ENCODE measurements around the gene C2orf72.
"Not testable (repeated sequence)": the region's sequence is repeated elsewhere in the genome, so short reads cannot be mapped to it uniquely, and the experiment has no call there.

Gene C2orf72

DNA sequence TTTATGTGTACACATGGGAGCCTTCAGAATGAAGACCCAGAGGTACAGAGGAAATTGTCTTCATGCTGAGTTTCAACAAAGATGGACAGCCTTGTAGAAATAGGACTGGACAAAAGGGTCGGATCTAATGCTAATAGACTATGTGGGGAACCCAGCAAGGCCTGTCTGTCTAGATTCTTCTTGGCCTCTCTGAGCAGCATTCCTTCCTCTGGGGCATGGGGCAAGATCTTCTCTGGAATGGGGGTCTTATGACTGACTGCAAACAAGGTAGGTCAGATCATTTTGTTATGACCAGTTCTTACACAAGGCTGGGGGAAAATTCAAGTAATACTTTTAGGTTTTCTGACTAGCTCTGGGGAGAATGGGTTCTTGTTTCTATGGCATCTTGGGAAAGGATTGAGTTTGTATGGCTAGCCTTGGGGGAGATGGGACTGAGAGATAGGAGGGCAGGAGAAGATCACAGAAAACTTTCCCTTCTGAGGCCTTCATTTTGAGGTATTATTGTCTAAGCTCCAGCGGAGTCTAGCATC, 27.1 kb upstream of the C2orf72 start:
- in situ Hi-C loops (cut with HindIII; ENCODE audit: low pct_ligation_motif_present, low pct_unique_long_range_greater_than_20kb, low sequenced_read_pairs): no loop called here
- no peak for DNase-seq

GRCh38 chr2:231011526-231011925, 25.8 kb upstream of the C2orf72 start:
- in situ Hi-C loops (cut with HindIII; ENCODE audit: low pct_ligation_motif_present, low pct_unique_long_range_greater_than_20kb, low sequenced_read_pairs): no loop called here

DNA sequence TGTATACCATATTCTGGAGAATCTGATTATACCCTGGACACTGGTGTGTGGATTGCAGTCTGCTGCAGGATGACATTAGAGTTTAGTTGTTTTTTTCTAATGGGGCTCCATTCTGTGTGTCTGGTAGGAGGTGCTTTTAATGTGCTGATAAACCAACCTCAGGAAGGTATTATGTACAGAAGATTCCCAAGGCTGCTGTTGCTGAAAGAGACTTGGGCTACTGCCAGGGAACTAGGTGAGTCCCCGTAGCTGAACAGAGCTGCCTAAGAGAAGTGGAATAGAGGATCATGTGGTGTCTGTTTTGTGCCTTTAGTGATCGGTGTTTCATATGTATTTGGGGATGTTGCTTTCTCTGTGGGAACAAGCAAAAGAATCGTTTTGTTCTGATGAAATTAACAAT, 24.9 kb upstream of the C2orf72 start:
- DNase-seq: no peak
- in situ Hi-C loops (cut with HindIII; ENCODE audit: low pct_ligation_motif_present, low pct_unique_long_range_greater_than_20kb, low sequenced_read_pairs): no loop called here

More at GRCh38 chr2:231011526-231011925, 25.8 kb upstream of the C2orf72 start:
- DNase-seq: no peak

DNA sequence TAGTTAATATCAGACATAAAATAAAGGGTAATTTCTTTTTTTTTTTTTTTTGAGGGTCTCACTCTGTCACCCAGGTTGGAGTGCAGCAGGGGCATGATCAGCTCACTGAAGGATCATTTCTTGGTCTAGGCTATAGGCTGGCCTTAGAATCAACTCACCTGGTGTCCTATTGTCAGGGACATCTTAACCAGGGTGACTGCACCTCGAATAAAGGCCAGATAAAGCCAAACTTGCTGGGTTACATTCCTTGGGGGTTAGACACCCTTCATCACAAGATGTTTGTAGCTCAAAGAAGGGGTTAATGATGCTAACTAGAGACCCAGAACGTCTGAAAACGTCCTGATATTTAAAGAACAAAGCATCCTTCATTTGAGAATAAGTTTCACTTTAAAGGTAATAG, 23.5 kb upstream of the C2orf72 start:
- DNase-seq: no peak
- in situ Hi-C loops (cut with HindIII; ENCODE audit: low pct_ligation_motif_present, low pct_unique_long_range_greater_than_20kb, low sequenced_read_pairs): no loop called here

GRCh38 chr2:231015478-231015877, 21.8 kb upstream of the C2orf72 start:
- DNase-seq: no peak

DNA sequence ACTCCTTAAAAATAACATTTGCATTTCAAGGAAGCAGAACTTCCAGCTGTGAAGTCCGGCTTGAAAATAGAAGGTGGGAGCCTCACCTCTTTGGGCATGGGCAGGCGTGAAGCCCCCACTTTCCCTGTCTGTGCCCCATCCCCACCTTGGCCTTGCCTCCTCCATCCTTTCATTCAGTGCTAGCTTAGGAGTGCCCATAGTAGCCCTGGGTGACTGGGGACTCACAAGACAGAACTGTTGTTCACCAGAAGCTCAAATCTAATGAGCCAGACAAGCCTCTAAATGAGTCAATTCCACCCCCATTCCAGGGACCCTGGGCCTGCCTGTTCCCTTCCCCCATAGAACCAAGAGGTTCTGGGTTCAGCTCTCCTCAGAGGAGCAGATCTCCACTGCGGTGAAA, 21.4 kb upstream of the C2orf72 start:
- no peak for DNase-seq
- in situ Hi-C loops (cut with HindIII; ENCODE audit: low pct_ligation_motif_present, low pct_unique_long_range_greater_than_20kb, low sequenced_read_pairs): no loop called here

More at GRCh38 chr2:231015478-231015877, 21.8 kb upstream of the C2orf72 start:
- in situ Hi-C loops (cut with HindIII; ENCODE audit: low pct_ligation_motif_present, low pct_unique_long_range_greater_than_20kb, low sequenced_read_pairs): no loop called here

- no peak for DNase-seq
- in situ Hi-C loops (cut with HindIII; ENCODE audit: low pct_ligation_motif_present, low pct_unique_long_range_greater_than_20kb, low sequenced_read_pairs): no loop called here
Measured at GRCh38 chr2:231016566-231017230, 20.6 kb upstream of the C2orf72 start.

DNA sequence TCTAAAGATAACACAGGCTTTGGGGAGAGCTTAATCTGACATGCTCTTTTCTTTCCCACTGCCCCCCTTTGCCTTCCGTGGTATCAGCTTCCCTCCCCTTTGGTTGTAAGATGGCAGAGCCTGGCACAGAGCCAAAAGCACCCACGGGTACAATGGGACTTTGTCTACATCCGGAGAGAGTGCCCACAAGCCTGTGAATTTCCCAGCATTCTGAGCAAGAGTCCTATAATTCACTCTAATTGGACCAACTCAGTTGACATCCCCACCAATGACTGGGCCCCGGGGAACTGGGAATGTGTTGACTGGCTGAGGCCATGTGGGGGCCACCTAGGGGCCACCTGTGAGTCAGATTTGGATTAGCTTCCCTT, 20.1 kb upstream of the C2orf72 start:
- in situ Hi-C loops (cut with HindIII; ENCODE audit: low pct_ligation_motif_present, low pct_unique_long_range_greater_than_20kb, low sequenced_read_pairs): no loop called here

GRCh38 chr2:231018184-231018583, 19.1 kb upstream of the C2orf72 start:
- in situ Hi-C loops (cut with HindIII; ENCODE audit: low pct_ligation_motif_present, low pct_unique_long_range_greater_than_20kb, low sequenced_read_pairs): no loop called here
- DNase-seq: no peak

More for the DNA sequence above, 20.1 kb upstream of the C2orf72 start:
- DNase-seq: no peak

DNA sequence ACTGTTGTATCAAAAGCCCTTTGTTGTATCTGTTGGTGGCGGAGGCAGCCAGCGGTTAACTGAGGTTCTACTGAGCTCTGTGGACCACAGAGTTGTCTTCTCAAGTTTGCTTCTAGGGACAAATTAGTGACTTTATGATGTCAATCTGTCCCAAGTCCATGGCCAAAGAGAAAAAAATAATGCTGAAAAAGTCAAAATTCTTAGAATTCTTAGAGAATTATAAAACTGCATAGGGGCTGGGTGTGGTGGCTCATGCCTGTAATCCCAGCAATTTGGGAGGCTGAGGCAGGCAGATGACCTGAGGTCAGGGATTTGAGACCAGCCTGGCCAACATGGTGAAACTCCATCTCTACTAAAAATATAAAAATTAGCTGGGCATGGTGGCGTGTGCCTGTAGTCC, 12.3 kb upstream of the C2orf72 start:
- DNase-seq; in situ Hi-C loops (cut with HindIII; ENCODE audit: low pct_ligation_motif_present, low pct_unique_long_range_greater_than_20kb, low sequenced_read_pairs): not testable (repeated sequence)

- in situ Hi-C loops (cut with HindIII; ENCODE audit: low pct_ligation_motif_present, low pct_unique_long_range_greater_than_20kb, low sequenced_read_pairs): no loop called here
- DNase-seq: no peak
Measured at GRCh38 chr2:231028889-231029288, 8.4 kb upstream of the C2orf72 start.

GRCh38 chr2:231029563-231029962, 7.8 kb upstream of the C2orf72 start:
- DNase-seq: no peak

DNA sequence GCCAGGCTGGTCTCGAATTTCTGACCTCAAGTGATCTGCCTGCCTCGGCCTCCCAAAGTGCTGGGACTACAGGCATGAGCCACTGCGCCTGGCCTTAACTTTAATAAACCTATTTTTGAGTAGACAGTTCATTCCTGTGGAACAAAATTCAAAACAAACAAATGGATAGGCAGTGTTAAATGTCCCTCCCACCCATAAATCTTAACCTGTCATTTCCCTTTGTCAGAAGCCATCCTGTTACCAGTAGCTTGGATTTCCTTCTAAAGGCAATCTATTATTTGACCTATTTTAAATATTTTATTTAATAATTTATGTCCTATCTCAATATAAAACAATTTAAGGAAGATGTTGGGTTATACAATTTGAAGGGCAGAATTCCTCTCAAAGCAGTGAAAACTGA, 6.6 kb upstream of the C2orf72 start:
- in situ Hi-C loops (cut with HindIII; ENCODE audit: low pct_ligation_motif_present, low pct_unique_long_range_greater_than_20kb, low sequenced_read_pairs): no loop called here

More at GRCh38 chr2:231029563-231029962, 7.8 kb upstream of the C2orf72 start:
- in situ Hi-C loops (cut with HindIII; ENCODE audit: low pct_ligation_motif_present, low pct_unique_long_range_greater_than_20kb, low sequenced_read_pairs): no loop called here

DNA sequence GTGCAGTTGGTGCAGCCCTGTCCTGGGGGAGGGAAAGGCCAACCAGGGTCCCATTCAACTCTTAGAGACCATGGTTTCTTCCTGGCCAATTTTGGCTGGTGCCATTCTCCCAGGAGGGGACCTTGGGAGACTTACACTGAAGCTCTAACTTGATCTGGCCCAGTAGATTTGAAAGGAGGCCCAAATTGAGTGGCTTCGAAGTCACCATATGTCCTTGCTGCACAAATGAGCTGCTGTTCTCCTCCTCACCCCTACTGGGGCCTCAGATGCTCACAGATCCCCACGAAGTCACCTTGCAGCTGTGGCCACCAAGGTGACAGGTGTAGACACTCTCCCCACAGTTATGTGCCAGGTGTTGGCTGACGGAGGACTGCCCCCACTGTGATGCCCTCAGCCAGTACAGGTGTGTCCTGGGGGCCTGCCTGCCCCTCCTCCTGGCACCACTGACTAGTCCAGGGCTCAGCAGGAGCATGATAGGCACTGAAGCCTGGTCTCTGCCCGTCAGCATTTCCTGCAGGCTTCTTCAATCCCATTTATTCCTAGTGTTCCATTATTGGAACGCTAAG, 4.7 kb upstream of the C2orf72 start:
- DNase-seq: no peak
- in situ Hi-C loops (cut with HindIII; ENCODE audit: low pct_ligation_motif_present, low pct_unique_long_range_greater_than_20kb, low sequenced_read_pairs): no loop called here

More for the DNA sequence above, 6.6 kb upstream of the C2orf72 start:
- no peak for DNase-seq

DNA sequence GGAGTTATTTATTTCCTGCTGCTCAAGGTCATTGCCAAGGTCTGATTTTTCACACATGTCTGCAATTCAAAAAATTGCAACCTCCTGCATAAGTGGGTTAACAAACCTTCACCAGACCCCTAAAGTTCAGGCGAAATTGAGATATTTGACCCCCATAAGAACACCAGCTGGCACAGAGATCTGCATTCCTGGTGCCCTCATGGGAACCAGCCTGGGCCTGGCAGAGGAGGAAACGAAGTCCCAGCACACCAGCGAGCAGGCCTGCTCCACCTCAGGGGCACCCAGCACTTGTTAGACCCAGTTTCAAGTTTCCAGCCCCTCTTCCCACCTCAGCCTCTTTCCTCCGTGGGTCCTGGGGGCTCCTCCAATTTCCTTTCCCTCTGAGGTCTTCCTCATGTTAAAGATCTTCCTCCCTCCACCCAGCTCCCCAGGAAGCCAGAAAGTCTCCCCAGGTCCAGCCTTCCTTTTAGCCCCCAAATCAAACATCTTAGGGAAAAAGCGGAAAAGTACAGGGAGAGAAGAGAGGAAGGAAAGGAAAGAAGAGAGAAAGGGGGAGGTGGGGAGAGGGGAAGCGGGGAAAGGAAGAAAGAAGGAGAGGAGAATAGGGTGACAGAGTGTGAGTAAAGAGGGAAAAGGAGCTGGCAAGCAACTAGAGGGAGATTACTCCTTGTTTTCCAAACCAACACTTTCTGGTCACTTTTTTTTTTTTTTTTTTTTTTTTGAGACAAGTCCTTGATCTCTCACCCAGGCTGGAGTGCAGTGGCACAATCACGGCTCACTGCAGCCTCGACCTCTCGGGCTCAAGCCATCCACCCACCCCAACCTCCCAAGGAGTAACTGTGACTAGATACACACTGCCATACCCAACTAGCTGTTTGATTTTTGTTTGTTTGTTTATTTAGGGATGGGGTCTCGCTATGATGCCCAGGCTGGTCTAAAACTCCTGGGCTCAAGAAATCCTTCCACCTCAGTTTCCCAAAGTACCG, 3.9 kb upstream of the C2orf72 start:
- no peak for DNase-seq
- in situ Hi-C loops (cut with HindIII; ENCODE audit: low pct_ligation_motif_present, low pct_unique_long_range_greater_than_20kb, low sequenced_read_pairs): no loop called here

GRCh38 chr2:231034291-231034882, 2.9 kb upstream of the C2orf72 start:
- DNase-seq: no peak
- in situ Hi-C loops (cut with HindIII; ENCODE audit: low pct_ligation_motif_present, low pct_unique_long_range_greater_than_20kb, low sequenced_read_pairs): no loop called here

DNA sequence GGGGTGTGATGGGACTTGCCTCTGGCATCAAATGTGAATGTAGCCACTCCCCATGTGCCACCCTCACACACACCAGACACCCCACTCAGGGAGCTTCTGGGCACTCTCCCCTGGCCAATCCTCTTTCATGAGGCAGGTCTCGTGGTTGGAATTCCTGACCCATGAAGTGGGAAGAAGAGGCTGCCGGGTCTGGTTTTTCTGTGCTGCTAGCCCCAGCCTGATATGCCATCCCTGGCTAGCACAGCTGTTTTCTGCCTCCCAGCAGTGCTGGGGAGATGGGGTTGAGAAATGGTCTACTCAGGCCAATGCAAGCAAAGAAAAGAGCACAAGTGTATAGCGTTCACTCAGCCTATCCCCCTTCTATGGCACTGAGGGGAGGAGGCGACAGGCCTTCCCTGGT, 1.2 kb upstream of the C2orf72 start:
- in situ Hi-C loops (cut with HindIII; ENCODE audit: low pct_ligation_motif_present, low pct_unique_long_range_greater_than_20kb, low sequenced_read_pairs): no loop called here

GRCh38 chr2:231036578-231037106, 681 bp upstream of the C2orf72 start:
- in situ Hi-C loops (cut with HindIII; ENCODE audit: low pct_ligation_motif_present, low pct_unique_long_range_greater_than_20kb, low sequenced_read_pairs): no loop called here
- no peak for DNase-seq

More for the DNA sequence above, 1.2 kb upstream of the C2orf72 start:
- DNase-seq: no peak

Measured in ACHN (cell line).